GM21423 (cell line): ENCODE data around the gene ACD.
"Not testable (repeated sequence)": the region's sequence is repeated elsewhere in the genome, so short reads cannot be mapped to it uniquely, and the experiment has no call there.

Source experiments
- ATAC-seq: cut with Tn5 transposase; IDR thresholded peaks from one replicate; pipeline ENCODE4 v1.9.1; 2021; ENCODE audit warnings: mild to moderate bottlenecking, moderate library complexity; ENCODE audit not compliant: unreplicated experiment

The ACD gene

GRCh38 chr16:67659675-67660563 lies at the start of gene ACD:
Gene ACD (minus strand): TSS chr16:67660260. CDS start chr16:67660220, 40 bp downstream.
- ATAC-seq: peak; percentile 64

GRCh38 chr16:67709050-67709449 lies 49.0 kb upstream of the ACD start:
- no peak for ATAC-seq

DNA sequence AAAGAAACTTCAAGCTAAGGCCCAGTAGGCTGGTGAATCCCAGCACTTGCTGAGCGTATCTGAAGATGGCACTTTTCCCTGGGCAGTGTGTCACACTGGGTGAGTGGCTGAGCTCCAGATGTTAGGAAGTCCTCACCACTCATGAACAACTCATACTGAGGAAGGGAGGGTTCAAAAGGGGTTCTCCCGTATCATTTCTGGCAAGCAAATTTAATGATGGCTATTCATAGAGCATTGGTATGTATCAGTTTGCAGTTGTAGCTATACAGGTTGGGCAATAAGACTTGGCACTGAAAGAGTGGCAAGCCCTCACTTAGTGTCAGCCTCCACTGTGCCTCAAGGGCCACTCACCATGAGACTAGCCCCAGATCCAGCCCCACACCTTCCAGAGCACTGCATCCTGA lies 48.3 kb upstream of the ACD start:
- no peak for ATAC-seq

GRCh38 chr16:67707790-67708189 lies 47.7 kb upstream of the ACD start:
- no peak for ATAC-seq

DNA sequence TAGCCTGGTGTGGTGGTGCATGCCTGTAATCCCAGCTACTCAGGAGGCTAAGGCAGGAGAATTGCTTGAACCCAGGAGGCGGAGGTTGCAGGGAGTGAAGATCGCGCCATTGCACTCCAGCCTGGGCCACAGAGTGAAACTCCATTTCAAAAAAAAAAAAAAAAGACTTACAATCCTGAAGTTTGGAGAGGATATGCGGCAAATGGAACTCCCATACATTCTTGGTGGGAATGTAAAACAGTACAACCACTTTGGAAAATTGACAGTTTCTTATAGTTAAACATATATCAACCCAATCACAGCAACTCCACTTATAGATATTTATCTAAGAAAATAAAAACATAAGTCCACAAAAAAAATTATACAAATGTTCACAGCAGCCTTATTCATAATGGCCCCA lies 47.1 kb upstream of the ACD start:
- no peak for ATAC-seq

DNA sequence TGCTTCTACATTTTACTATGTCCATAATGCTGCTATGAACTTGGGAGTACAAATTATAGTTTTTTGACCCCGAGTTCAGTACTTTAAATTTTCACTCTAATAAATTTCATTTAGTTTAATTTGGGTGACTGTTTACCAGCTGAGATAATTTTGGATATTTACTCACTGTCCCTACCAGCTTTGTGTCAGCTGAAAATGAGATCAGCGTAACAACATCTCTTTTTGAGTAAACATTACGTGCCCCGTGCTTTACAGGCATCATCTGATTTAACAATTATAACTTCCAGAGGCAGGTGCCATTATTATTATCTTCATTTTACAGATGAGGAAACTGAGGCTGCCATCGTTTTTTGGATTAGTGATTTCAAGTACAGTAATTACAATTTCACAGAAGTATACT lies 44.0 kb upstream of the ACD start:
- no peak for ATAC-seq

GRCh38 chr16:67703626-67704025 lies 43.6 kb upstream of the ACD start:
- no peak for ATAC-seq

DNA sequence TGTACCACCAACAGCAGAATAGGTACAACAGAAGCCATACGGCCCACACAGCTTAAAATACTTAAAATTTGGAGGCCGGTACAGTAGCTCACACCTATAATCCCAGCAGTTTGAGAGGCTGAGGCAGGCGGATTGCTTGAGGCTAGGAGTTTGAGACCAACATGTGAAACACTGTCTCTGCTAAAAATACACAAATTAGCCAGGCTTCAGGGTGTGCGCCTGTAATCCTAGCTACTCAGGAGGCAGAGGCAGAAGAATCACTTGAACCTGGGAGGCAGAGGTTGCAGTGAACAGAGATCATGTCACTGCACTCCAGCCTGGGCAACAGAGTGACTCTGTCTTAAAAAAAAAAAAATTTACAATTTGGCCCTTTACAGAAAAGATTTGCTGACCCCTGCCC lies 42.1 kb upstream of the ACD start:
- ATAC-seq: no peak

- no peak for ATAC-seq
Measured at GRCh38 chr16:67701420-67701819, 41.4 kb upstream of the ACD start.

GRCh38 chr16:67699265-67699664 lies 39.2 kb upstream of the ACD start:
- no peak for ATAC-seq

GRCh38 chr16:67697422-67698185 lies 37.5 kb upstream of the ACD start:
- ATAC-seq: no peak

GRCh38 chr16:67694611-67695010 lies 34.6 kb upstream of the ACD start:
- ATAC-seq: no peak

DNA sequence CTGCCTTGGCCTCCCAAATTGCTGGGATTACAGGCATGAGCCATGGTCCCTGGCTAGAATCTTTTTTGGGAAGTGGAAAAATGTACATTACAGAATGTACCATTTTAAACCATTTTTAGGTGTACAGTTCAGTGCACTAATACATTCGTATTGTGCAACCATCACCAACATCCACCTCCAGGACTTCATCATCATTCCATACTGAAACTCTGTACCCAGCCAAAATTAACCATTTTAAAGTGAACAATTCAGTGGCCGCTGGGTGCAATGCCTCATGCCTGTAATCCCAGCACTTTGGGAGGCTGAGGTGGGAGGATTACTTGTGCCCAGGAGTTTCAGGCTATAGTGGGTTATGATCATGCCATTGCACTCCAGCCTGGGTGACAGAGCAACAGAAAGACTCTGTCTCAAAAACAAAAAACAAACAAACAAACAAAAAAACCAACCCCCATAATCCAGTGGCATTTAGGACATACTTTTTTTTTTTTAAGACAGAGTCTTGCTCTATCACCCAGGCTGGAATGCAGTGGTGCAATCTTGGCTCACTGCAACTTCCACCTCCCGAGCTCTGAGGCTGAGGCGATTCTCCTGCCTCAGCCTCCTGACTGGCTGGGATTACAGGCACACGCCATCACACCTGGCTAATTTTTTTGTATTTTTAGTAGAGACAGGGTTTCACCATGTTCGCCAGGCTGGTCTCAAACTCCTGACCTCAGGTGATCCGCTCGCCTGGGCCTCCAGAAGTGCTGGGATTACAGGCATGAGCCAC lies 33.6 kb upstream of the ACD start:
- ATAC-seq: not testable (repeated sequence)

GRCh38 chr16:67685388-67686112 lies 25.5 kb upstream of the ACD start:
- ATAC-seq: peak; percentile 37

DNA sequence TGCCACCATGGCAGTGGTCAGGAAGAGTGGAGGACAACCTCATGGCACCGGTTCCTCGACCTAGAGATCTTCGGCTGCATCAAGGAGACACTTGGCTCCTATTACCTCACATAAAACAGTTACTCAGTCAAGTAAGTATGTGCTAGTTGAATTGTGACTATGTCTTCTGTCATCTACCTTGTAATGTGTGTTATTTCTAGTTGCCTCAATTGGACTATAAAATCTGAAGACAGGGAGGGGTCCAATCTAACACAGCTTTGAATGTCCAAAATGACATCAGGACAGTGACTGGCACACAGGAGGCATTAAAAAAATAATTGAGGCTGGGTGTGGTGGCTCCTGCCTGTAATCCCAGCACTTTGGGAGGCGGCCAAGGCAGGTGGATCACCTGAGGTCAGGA lies 23.7 kb upstream of the ACD start:
- ATAC-seq: no peak

- ATAC-seq: no peak
Measured at GRCh38 chr16:67679935-67680897, 20.2 kb upstream of the ACD start.

GRCh38 chr16:67678354-67679023 lies 18.4 kb upstream of the ACD start:
- no peak for ATAC-seq

GRCh38 chr16:67677712-67678111 lies 17.7 kb upstream of the ACD start:
- no peak for ATAC-seq

DNA sequence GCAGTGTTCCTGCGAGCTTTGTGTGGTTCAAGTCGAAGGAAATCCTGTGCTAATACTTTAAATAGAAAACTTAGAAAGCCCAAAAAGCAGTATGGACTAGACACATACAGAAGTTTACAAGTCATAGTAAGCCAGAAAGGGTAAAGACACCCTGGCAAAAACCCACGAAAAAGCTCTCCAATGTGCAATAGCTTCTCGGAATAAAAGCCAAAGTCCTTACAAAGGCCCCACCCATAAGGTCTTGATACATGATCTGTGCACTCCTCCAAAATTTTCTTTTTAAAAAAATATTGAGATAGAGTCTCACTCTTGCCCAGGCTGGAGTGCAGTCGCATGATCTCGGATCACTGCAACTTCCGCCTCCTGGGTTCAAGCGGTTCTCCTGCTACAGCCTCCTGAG lies 16.9 kb upstream of the ACD start:
- no peak for ATAC-seq
